A549 (cell line): ENCODE data around the gene KRTAP3-2. TPM values are rescaled to one million over a fixed set of nuclear protein-coding genes. Genes with fewer than 3 reads are reported as not detected.

Experiments used
- ATAC-seq, 2 experiments: fragments of 200-7000 bp in 1 of 2; fragments of >200 bp in 1 of 2; cut with Nextera tagmentation in 1 of 2; cut with Tn5 transposase in 1 of 2; 3 replicates each; pipeline versions ENCODE4 v1.8.0 to v1.9.1; 2018 to 2020; ENCODE audit warnings: mild to moderate bottlenecking in 1 of 2, moderate library complexity in 1 of 2
- CTCF ChIA-PET: fragments of 300-600 bp; sonication (Branson Sonifier 250); formaldehyde crosslinking; extraction: SDS; loops from one replicate; lab custom pipeline; 2021; ENCODE audit warnings: antibody characterized with exemption, inconsistent platforms; lab: Yijun Ruan, JAX
- POLR2A ChIA-PET: fragments of 350-600 bp; formaldehyde crosslinking; extraction: SDS; loops from one replicate; lab custom pipeline; 2021; ENCODE audit warnings: antibody characterized with exemption, inconsistent platforms; lab: Yijun Ruan, JAX
- DNase-seq, 2 experiments: peaks; one replicate each; pipeline versions ENCODE4 v3.0.0 to v3.0.0-alpha.2; 2011 to 2016; ENCODE audit warnings: low read depth in 1 of 2, low spot score in 1 of 2
- FAIRE-seq: peaks from 2 replicates; lab custom pipeline; 2011; peaks lifted over from hg19 to GRCh38; lab: Jason Lieb, UNC
- H3K27ac ChIP-seq, 2 experiments: fragments of >200 bp; sonication (Bioruptor Twin); formaldehyde crosslinking; 3 replicates each; pipeline ENCODE4 v1.5.1; 2016 to 2017
- H3K4me1 ChIP-seq: fragments of >200 bp; sonication (Bioruptor Twin); formaldehyde crosslinking; 3 replicates; pipeline ENCODE4 v1.6.1; 2016
- H3K4me2 ChIP-seq: fragments of >200 bp; sonication (Bioruptor Twin); formaldehyde crosslinking; 3 replicates; pipeline ENCODE4 v1.6.1; 2016
- H3K4me3 ChIP-seq: fragments of >200 bp; sonication (Bioruptor Twin); formaldehyde crosslinking; 3 replicates; pipeline ENCODE4 v1.5.1; 2016
- H3K9me3 ChIP-seq: fragments of >200 bp; sonication (Bioruptor Twin); formaldehyde crosslinking; 3 replicates; pipeline ENCODE4 v1.6.1; 2016
- BHLHE40 ChIP-seq: IDR thresholded peaks from 2 replicates; pipeline ENCODE4 v1.6.1; 2012; ENCODE audit warnings: low read depth, low read length, inconsistent platforms
- CBX8 ChIP-seq: fragments of 200-600 bp; sonication (generic); IDR thresholded peaks from 2 replicates; pipeline ENCODE4 v1.6.1; 2016
- CEBPB ChIP-seq, 2 experiments: fragments of >200 bp in 1 of 2; sonication (Bioruptor Twin) in 1 of 2; formaldehyde crosslinking in 1 of 2; IDR thresholded peaks; 2 replicates each; pipeline ENCODE4 v1.6.1; 2012 to 2016
- CHD2 ChIP-seq: fragments of 150-350 bp; IDR thresholded peaks from 2 replicates; pipeline ENCODE4 v1.6.1; 2014; ENCODE audit warnings: low read length; ENCODE audit not compliant: partially characterized antibody
- EHF ChIP-seq: fragments of 250-450 bp; sonication (Bioruptor Pico); IDR thresholded peaks from 2 replicates; pipeline ENCODE4 v1.5.0; 2020; ENCODE audit warnings: mild to moderate bottlenecking
- EP300 ChIP-seq, 2 experiments: fragments of >200 bp; sonication (Bioruptor Twin); formaldehyde crosslinking; IDR thresholded peaks; 2 replicates in 1 of 2; 3 replicates in 1 of 2; pipeline ENCODE4 v1.6.1; 2016 to 2017
- GATA3 ChIP-seq: IDR thresholded peaks from 2 replicates; pipeline ENCODE4 v1.6.1; 2012; ENCODE audit warnings: borderline replicate concordance
- HOXA7 ChIP-seq: fragments of 250-450 bp; sonication (Bioruptor Pico); IDR thresholded peaks from 2 replicates; pipeline ENCODE4 v1.5.0; 2020; ENCODE audit warnings: mild to moderate bottlenecking, moderate library complexity
- HOXB13 ChIP-seq: fragments of 250-450 bp; sonication (Bioruptor Pico); IDR thresholded peaks from 2 replicates; pipeline ENCODE4 v1.5.0; 2020; ENCODE audit warnings: low read depth, mild to moderate bottlenecking, moderate library complexity
- KDM5A ChIP-seq: fragments of 200-600 bp; sonication (generic); IDR thresholded peaks from 2 replicates; pipeline ENCODE4 v1.6.1; 2016; ENCODE audit warnings: antibody characterized with exemption, mild to moderate bottlenecking
- MAZ ChIP-seq: fragments of 150-350 bp; IDR thresholded peaks from 2 replicates; pipeline ENCODE4 v1.6.1; 2014; ENCODE audit warnings: antibody characterized with exemption, low read depth, low read length, borderline replicate concordance
- NFE2L2 ChIP-seq: fragments of 150-350 bp; conservative IDR thresholded peaks from 2 replicates; pipeline ENCODE4 v1.6.1; 2014; ENCODE audit warnings: low read length
- NR3C1 ChIP-seq: fragments of >200 bp; sonication (Bioruptor Twin); formaldehyde crosslinking; IDR thresholded peaks from 3 replicates; pipeline ENCODE4 v1.6.1; 2017
- RARB ChIP-seq: fragments of 250-450 bp; sonication (Bioruptor Pico); IDR thresholded peaks from 2 replicates; pipeline ENCODE4 v1.8.0; 2021; ENCODE audit warnings: mild to moderate bottlenecking, moderate library complexity
- RNF2 ChIP-seq: fragments of 200-600 bp; sonication (generic); IDR thresholded peaks from 2 replicates; pipeline ENCODE4 v1.6.1; 2016; ENCODE audit warnings: low read depth, mild to moderate bottlenecking, antibody characterized with exemption, moderate library complexity, borderline replicate concordance
- TFCP2L1 ChIP-seq: fragments of 250-450 bp; sonication (Bioruptor Pico); IDR thresholded peaks from 2 replicates; pipeline ENCODE4 v1.5.0; 2021; ENCODE audit warnings: mild to moderate bottlenecking
- TP53 ChIP-seq: fragments of 250-450 bp; sonication (Bioruptor Pico); IDR thresholded peaks from 2 replicates; pipeline ENCODE4 v1.5.0; 2021; ENCODE audit warnings: mild to moderate bottlenecking, moderate library complexity
- ZNF302 ChIP-seq: fragments of 250-450 bp; sonication (Bioruptor Pico); IDR thresholded peaks from 2 replicates; pipeline ENCODE4 v1.9.0; 2021; ENCODE audit warnings: inconsistent platforms, mild to moderate bottlenecking, moderate library complexity
- WGBS: methylation state at CpG from one replicate; pipeline ENCODE4 v1.1.6; 2017; ENCODE audit errors: missing lambda C conversion rate; 5-methylcytosine and 5-hydroxymethylcytosine counted together
- polyA plus RNA-seq, 4 experiments: library from polyadenylated mRNA; depleted of rRNA in 3 of 4; stranded (reverse); fragments of >200 nt; fragmentation: RNase III in 1 of 4; extraction: RNeasy Plus Mini Kit Qiagen cat#74134 plus additional on column Dnase treatment in 1 of 4; gene quantifications; 2 replicates in 3 of 4; 3 replicates in 1 of 4; pipeline ENCODE4 v1.2.3, GENCODE V29; 2011 to 2017
- TF ChIP-seq, protein P1 (sequence below): fragments of 250-450 bp; sonication (Bioruptor Pico); IDR thresholded peaks from 2 replicates; pipeline ENCODE4 v1.5.0; 2020; ENCODE audit warnings: low read depth, mild to moderate bottlenecking, moderate library complexity
- TF ChIP-seq, protein P2 (sequence below): IDR thresholded peaks from 2 replicates; pipeline ENCODE4 v1.6.1; 2012
- TF ChIP-seq, protein P3 (sequence below): fragments of 450-650 bp; IDR thresholded peaks from 2 replicates; pipeline ENCODE4 v1.6.1; 2014; ENCODE audit warnings: antibody characterized with exemption
- TF ChIP-seq, protein P4 (sequence below): fragments of >200 bp; sonication (Bioruptor Twin); formaldehyde crosslinking; IDR thresholded peaks from 3 replicates; pipeline ENCODE4 v1.6.1; 2016
- TF ChIP-seq, protein P5 (sequence below): fragments of 150-350 bp; IDR thresholded peaks from 2 replicates; pipeline ENCODE4 v1.6.1; 2014; ENCODE audit warnings: low read depth, mild to moderate bottlenecking, low read length

The KRTAP3-2 gene
- polyA plus RNA-seq, 2 of the 4 experiments (the other 2 are of a cell fraction), result not detected

DNA sequence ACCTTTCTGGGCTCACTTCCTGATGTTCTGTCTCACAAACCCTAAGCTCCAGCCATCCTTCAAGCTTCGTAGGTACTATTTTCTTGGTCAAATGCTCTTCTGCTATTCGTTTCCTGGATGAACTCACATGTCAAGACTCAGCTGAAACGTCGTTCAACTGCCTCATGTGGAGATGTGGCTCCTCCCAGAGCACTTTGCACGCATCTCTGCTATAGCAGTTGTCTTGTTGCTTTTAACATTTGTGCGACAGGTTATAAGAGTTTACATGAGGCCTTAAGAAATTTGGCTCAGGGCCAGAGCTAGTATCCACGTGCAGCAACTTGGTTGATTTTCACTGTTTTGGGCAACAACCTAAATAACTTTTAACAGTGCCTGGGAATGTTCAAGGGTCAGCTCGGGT, 12.8 kb downstream of the KRTAP3-2 start:
- 67% methylated on average over 8 of the region's 8 CpGs for WGBS
- POLR2A ChIA-PET, result no interaction called here
- FAIRE-seq (no peak), ATAC-seq (no peak), DNase-seq (no peak)
- Histone ChIP-seq H3K4me2 (no peak overlapping the region), H3K4me3 (no peak overlapping the region), H3K4me1 (no peaks in the 10 kb centered on the region), H3K9me3 (0 out of 3 replicates have a peak, but pooled peaks cover 5% of the 10 kb centered on the region), H3K27ac (no peak overlapping the region)
- TF ChIP-seq BHLHE40 (no peak), TFCP2L1 (CRISPR knock-in tag) (no peak), HOXA7 (CRISPR knock-in tag) (no peak), KDM5A (no peak), NFE2L2 (no peak)
- TF ChIP-seq, protein P1, sequence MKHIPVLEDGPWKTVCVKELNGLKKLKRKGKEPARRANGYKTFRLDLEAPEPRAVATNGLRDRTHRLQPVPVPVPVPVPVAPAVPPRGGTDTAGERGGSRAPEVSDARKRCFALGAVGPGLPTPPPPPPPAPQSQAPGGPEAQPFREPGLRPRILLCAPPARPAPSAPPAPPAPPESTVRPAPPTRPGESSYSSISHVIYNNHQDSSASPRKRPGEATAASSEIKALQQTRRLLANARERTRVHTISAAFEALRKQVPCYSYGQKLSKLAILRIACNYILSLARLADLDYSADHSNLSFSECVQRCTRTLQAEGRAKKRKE (CRISPR knock-in tag), result no peak
- CTCF ChIA-PET, result interaction anchor here (0.7 to 1.5 kb wide), 4 partner anchors 31 to 675 kb away, joined by 3 to 4 read pairs (median 4); no protein-coding TSS in a partner anchor

DNA sequence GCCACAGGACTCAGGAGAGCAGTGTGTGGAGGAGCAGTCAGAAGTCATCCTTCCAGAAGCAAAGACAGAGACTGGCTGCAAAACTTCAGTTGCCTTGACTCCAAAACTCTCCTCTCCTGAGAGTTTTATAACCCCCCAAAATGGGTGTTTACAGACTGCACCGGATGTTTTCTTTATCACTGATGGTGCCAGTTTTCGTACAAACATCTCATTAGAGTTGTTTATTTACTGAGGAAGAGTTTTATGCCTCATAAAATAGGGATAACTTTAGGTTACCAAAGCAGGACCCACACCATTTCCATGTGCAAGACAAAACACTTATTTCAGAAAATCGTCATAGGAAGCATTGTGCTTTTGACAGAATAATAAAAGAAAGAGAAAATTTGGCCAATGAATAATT, 15.5 kb downstream of the KRTAP3-2 start, which contains the start of gene KRT40:
KRT40 (minus strand) TSS at position 101 of the 400 bp plus-strand sequence; CDS start at position 48, 53 bp downstream.
- WGBS, result 46% methylated on average over 3 of the region's 3 CpGs
- H3K4me3 ChIP-seq, result no peak within 1 kb of the TSS
- DNase-seq (no peak), FAIRE-seq (no peak), ATAC-seq (no peak)
- H3K4me2 ChIP-seq, result no peak within 1 kb of the TSS
- TF ChIP-seq, protein P2, sequence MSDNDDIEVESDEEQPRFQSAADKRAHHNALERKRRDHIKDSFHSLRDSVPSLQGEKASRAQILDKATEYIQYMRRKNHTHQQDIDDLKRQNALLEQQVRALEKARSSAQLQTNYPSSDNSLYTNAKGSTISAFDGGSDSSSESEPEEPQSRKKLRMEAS, result no peak
- no peak for TF ChIP-seq CBX8
- TF ChIP-seq EP300 (IDR thresholded peaks at IDR 0.05), result no peak
- no peak for TF ChIP-seq TP53 (CRISPR knock-in tag)
- no peak for TF ChIP-seq RARB (CRISPR knock-in tag)
- TF ChIP-seq, protein P3, sequence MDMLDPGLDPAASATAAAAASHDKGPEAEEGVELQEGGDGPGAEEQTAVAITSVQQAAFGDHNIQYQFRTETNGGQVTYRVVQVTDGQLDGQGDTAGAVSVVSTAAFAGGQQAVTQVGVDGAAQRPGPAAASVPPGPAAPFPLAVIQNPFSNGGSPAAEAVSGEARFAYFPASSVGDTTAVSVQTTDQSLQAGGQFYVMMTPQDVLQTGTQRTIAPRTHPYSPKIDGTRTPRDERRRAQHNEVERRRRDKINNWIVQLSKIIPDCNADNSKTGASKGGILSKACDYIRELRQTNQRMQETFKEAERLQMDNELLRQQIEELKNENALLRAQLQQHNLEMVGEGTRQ, result no peak
- TF ChIP-seq HOXB13 (CRISPR knock-in tag), result no peak
- TF ChIP-seq GATA3, result no peak
- TF ChIP-seq, protein P4, sequence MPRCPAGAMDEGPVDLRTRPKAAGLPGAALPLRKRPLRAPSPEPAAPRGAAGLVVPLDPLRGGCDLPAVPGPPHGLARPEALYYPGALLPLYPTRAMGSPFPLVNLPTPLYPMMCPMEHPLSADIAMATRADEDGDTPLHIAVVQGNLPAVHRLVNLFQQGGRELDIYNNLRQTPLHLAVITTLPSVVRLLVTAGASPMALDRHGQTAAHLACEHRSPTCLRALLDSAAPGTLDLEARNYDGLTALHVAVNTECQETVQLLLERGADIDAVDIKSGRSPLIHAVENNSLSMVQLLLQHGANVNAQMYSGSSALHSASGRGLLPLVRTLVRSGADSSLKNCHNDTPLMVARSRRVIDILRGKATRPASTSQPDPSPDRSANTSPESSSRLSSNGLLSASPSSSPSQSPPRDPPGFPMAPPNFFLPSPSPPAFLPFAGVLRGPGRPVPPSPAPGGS, result no peak
- TF ChIP-seq MAZ, result no peak
- no peak for TF ChIP-seq NFE2L2
- no peak for TF ChIP-seq RNF2
- ChIA-PET CTCF (interaction anchor here (0.8 to 2.5 kb wide), 4 partner anchors 8 to 664 kb away, joined by 4 to 8 read pairs (median 4); no protein-coding TSS in a partner anchor), POLR2A (no interaction called here)
- no peaks in the 10 kb centered on the region for H3K9me3 ChIP-seq
- H3K4me1 ChIP-seq, result no peaks in the 10 kb centered on the region
- H3K27ac ChIP-seq, result no peak within 1 kb of the TSS

DNA sequence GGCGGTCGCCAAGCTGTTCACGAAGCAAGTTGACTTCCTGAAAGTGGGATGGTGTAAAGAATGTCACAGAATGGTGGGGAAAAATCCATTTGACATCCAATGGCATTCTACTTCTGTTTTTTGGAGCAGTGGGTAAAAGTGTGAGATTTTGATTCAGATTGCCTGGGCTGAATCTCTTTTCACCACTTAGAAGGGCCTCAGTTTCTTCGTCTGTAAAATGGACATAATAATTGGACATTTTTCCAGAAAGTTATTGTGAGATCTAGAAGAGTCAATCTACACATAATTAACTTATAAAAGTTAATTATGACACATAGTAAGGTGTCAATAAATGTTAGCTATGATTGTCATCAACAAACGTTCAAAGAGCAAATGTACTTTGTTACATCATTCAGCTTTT, 18.6 kb downstream of the KRTAP3-2 start:
- Histone ChIP-seq H3K9me3 (no peaks in the 10 kb centered on the region), H3K4me3 (no peak overlapping the region), H3K4me1 (no peaks in the 10 kb centered on the region), H3K4me2 (no peak overlapping the region), H3K27ac (no peak overlapping the region)
- ATAC-seq (no peak), FAIRE-seq (no peak), DNase-seq (no peak)
- CTCF ChIA-PET, result interaction anchor here (0.7 to 2.1 kb wide), 6 partner anchors 8 to 682 kb away, joined by 3 to 6 read pairs (median 4); no protein-coding TSS in a partner anchor
- 51% methylated on average over 5 of the region's 5 CpGs for WGBS
- POLR2A ChIA-PET, result no interaction called here
- TF ChIP-seq, protein P1 (CRISPR knock-in tag), result no peak
- TF ChIP-seq CHD2, result no peak
- no peak for TF ChIP-seq ZNF302 (CRISPR knock-in tag)
- TF ChIP-seq, protein P5, sequence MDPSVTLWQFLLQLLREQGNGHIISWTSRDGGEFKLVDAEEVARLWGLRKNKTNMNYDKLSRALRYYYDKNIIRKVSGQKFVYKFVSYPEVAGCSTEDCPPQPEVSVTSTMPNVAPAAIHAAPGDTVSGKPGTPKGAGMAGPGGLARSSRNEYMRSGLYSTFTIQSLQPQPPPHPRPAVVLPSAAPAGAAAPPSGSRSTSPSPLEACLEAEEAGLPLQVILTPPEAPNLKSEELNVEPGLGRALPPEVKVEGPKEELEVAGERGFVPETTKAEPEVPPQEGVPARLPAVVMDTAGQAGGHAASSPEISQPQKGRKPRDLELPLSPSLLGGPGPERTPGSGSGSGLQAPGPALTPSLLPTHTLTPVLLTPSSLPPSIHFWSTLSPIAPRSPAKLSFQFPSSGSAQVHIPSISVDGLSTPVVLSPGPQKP, result no peak
- TF ChIP-seq KDM5A, result no peak
- TF ChIP-seq CEBPB (IDR thresholded peaks at IDR 0.05), result no peak
- TF ChIP-seq NR3C1, result no peak
- TF ChIP-seq RNF2, result no peak
- TF ChIP-seq EHF (CRISPR knock-in tag), result no peak
- TF ChIP-seq RARB (CRISPR knock-in tag), result no peak
